Measurements from ENCODE around the gene FOXS1.
"Not testable (repeated sequence)": the region's sequence is repeated elsewhere in the genome, so short reads cannot be mapped to it uniquely, and the experiment has no call there.

FOXS1 gene

GRCh38 chr20:31820228-31820627, 25.2 kb downstream of the FOXS1 start:
- DNase-seq, result no peak

GRCh38 chr20:31819083-31819784, 26.2 kb downstream of the FOXS1 start, which contains the start of gene MYLK2:
Gene MYLK2 (plus strand): TSS chr20:31819356. CDS start chr20:31819581, 225 bp downstream.
- DNase-seq, result no peak

- DNase-seq, result no peak
These were observed 27.0 kb downstream of the FOXS1 start for GRCh38 chr20:31818376-31818908.

- no peak for DNase-seq
These were observed 27.9 kb downstream of the FOXS1 start for GRCh38 chr20:31817461-31817860.

GRCh38 chr20:31816221-31816620, 29.2 kb downstream of the FOXS1 start:
- DNase-seq, result no peak

- no peak for DNase-seq
These were observed 29.8 kb downstream of the FOXS1 start for GRCh38 chr20:31815408-31816188.

GRCh38 chr20:31814142-31814541, 31.3 kb downstream of the FOXS1 start:
- not testable (repeated sequence) for DNase-seq

GRCh38 chr20:31813611-31814010, 31.8 kb downstream of the FOXS1 start:
- DNase-seq, result no peak

- DNase-seq, result no peak
These were observed 33.3 kb downstream of the FOXS1 start for GRCh38 chr20:31811796-31812728.

- DNase-seq, result no peak
These were observed 34.2 kb downstream of the FOXS1 start for GRCh38 chr20:31811198-31811597.

GRCh38 chr20:31809661-31810060, 35.7 kb downstream of the FOXS1 start:
- no peak for DNase-seq

- DNase-seq, result no peak
These were observed 36.9 kb downstream of the FOXS1 start for GRCh38 chr20:31808481-31808880.

- DNase-seq, result no peak
These were observed 38.6 kb downstream of the FOXS1 start for GRCh38 chr20:31806564-31807355.

GRCh38 chr20:31803552-31804291, 41.7 kb downstream of the FOXS1 start:
- no peak for DNase-seq

- no peak for DNase-seq
These were observed 43.9 kb downstream of the FOXS1 start for GRCh38 chr20:31801508-31801907.

- no peak for DNase-seq
These were observed 48.0 kb downstream of the FOXS1 start for GRCh38 chr20:31797364-31797763.
